SK-MEL-5 (cell line): ENCODE results near the gene GAS2. TPM values are rescaled to one million over a fixed set of nuclear protein-coding genes. Genes with fewer than 3 reads are reported as not detected.
"Not testable (repeated sequence)": the region's sequence is repeated elsewhere in the genome, so short reads cannot be mapped to it uniquely, and the experiment has no call there.

Source experiments
- DNase-seq: peaks from one replicate; pipeline ENCODE4 v3.0.0-alpha.2; 2016; ENCODE audit warnings: low read depth, low spot score
- in situ Hi-C: cut with HindIII; loops from 2 replicates; pipeline ENCODE4 v1.10.0; 2016; ENCODE audit warnings: low sequenced_read_pairs, high pct_unique_total_duplicates, low pct_unique_long_range_greater_than_20kb
- polyA plus RNA-seq, 2 experiments: library from polyadenylated mRNA; depleted of rRNA; stranded (reverse); fragments of >200 nt; gene quantifications; 2 replicates each; pipeline ENCODE4 v1.2.3, GENCODE V29; 2015
- total RNA-seq: library from RNA; depleted of rRNA; stranded (reverse); fragments of >200 nt; shearing (Covaris generic); gene quantifications from 2 replicates; pipeline ENCODE4 v1.2.3, GENCODE V29; 2014; rRNA removed

The GAS2 gene
- 8.5 and 9.1 TPM in 2 replicates for total RNA-seq
- polyA plus RNA-seq (2015; cell fraction: cytosol; rRNA removed), result 5.3 and 13.1 TPM in 2 replicates
- polyA plus RNA-seq (2015; cell fraction: nucleus; rRNA removed), result 2.1 and 8.0 TPM in 2 replicates

GRCh38 chr11:22666325-22666687 lies at the start of gene GAS2:
TSS of gene GAS2 (plus strand) at chr11:22666611. CDS start at chr11:22674870, 8,259 bp downstream.
- no peak for DNase-seq
- in situ Hi-C loops, result no loop called here

GRCh38 chr11:22617868-22618267 lies 48.5 kb upstream of the GAS2 start:
- no peak for DNase-seq
- in situ Hi-C loops, result no loop called here

GRCh38 chr11:22624742-22625447 lies 41.5 kb upstream of the GAS2 start:
- in situ Hi-C loops, result no loop called here
- DNase-seq, result peak; percentile 60

- peak; percentile 99 for DNase-seq
- in situ Hi-C loops, result no loop called here
Observed at GRCh38 chr11:22625448-22626287, 40.7 kb upstream of the GAS2 start, which contains the start of gene FANCF. TSS of gene FANCF (minus strand) at chr11:22625823. CDS start at chr11:22625810, 13 bp downstream.

- in situ Hi-C loops, result no loop called here
- DNase-seq, result no peak
Observed at GRCh38 chr11:22626573-22627239, 39.7 kb upstream of the GAS2 start.

GRCh38 chr11:22627421-22627820 lies 39.0 kb upstream of the GAS2 start:
- no peak for DNase-seq
- in situ Hi-C loops, result no loop called here

- in situ Hi-C loops, result no loop called here
- DNase-seq, result peak; percentile 21
Observed at GRCh38 chr11:22633354-22633902, 33.0 kb upstream of the GAS2 start.

GRCh38 chr11:22634897-22635629 lies 31.3 kb upstream of the GAS2 start:
- in situ Hi-C loops, result no loop called here
- peak; percentile 40 for DNase-seq

- in situ Hi-C loops, result no loop called here
Observed at GRCh38 chr11:22635689-22636088, 30.7 kb upstream of the GAS2 start.

GRCh38 chr11:22640862-22641261 lies 25.5 kb upstream of the GAS2 start:
- DNase-seq, result no peak
- in situ Hi-C loops, result no loop called here

More at GRCh38 chr11:22635689-22636088, 30.7 kb upstream of the GAS2 start:
- DNase-seq, result no peak

- in situ Hi-C loops, result no loop called here
- no peak for DNase-seq
Observed at GRCh38 chr11:22641559-22641958, 24.9 kb upstream of the GAS2 start.

- DNase-seq, in situ Hi-C loops: not testable (repeated sequence)
Observed at GRCh38 chr11:22652346-22652745, 14.1 kb upstream of the GAS2 start.

- DNase-seq, result peak; percentile 64
Observed at GRCh38 chr11:22656130-22656529, 10.3 kb upstream of the GAS2 start.

GRCh38 chr11:22657101-22657694 lies 9.2 kb upstream of the GAS2 start:
- no peak for DNase-seq
- in situ Hi-C loops, result no loop called here

More at GRCh38 chr11:22656130-22656529, 10.3 kb upstream of the GAS2 start:
- in situ Hi-C loops, result no loop called here

- in situ Hi-C loops, result no loop called here
- DNase-seq, result no peak
Observed at GRCh38 chr11:22659783-22660182, 6.6 kb upstream of the GAS2 start.

GRCh38 chr11:22666688-22667439 lies 453 bp downstream of the GAS2 start:
- DNase-seq, result peak; percentile 39
- in situ Hi-C loops, result no loop called here
